Keratinocyte (primary cell): ENCODE data around the gene EPG5.
"Not testable (repeated sequence)": the region's sequence is repeated elsewhere in the genome, so short reads cannot be mapped to it uniquely, and the experiment has no call there.

ENCODE experiments used
- CTCF ChIP-seq, 3 experiments: IDR thresholded peaks in 1 of 3; conservative IDR thresholded peaks in 1 of 3; optimal IDR thresholded peaks in 1 of 3; 2 replicates in 2 of 3; 3 replicates in 1 of 3; pipeline versions ENCODE3 to v1.5.1; 2011; ENCODE audit warnings: low read length in 3 of 3, mild to moderate bottlenecking in 3 of 3, moderate library complexity in 2 of 3, control low read depth in 1 of 3, inconsistent platforms in 1 of 3; ENCODE audit not compliant: insufficient read depth in 2 of 3; ENCODE audit errors: extremely low read depth in 1 of 3
- EZH2 ChIP-seq: IDR thresholded peaks from one replicate; pipeline ENCODE4 v1.6.1; 2012; ENCODE audit warnings: inconsistent platforms, mild to moderate bottlenecking, low read length, moderate library complexity

- TF ChIP-seq CTCF (optimal IDR thresholded peaks at IDR 0.05 in 1 of 3, IDR thresholded peaks at IDR 0.05 in 1 of 3, conservative IDR thresholded peaks at IDR 0.05 in 1 of 3; ENCODE audit: extremely low read depth in 1 of 3, insufficient read depth in 2 of 3, low read length in 3 of 3); EZH2: not testable (repeated sequence)
Observed at GRCh38 chr18:45814733-45815132, 152.4 kb downstream of the EPG5 start.
